NCI-H1092 (cell line): Measurements from ENCODE around the gene CASP9.
"Not testable (repeated sequence)": the region's sequence is repeated elsewhere in the genome, so short reads cannot be mapped to it uniquely, and the experiment has no call there.

Source experiments
- DNase-seq: peaks from one replicate; lab custom pipeline; 2025; lab: John Stamatoyannopoulos, UW

CASP9 gene

GRCh38 chr1:15500184-15501178, 23.5 kb downstream of the CASP9 start:
- DNase-seq: no peak

- DNase-seq: no peak
Measured at GRCh38 chr1:15493869-15494390, 30.1 kb downstream of the CASP9 start.

- DNase-seq: no peak
Measured at GRCh38 chr1:15492596-15492995, 31.4 kb downstream of the CASP9 start.

- not testable (repeated sequence) for DNase-seq
Measured at GRCh38 chr1:15491010-15491409, 33.0 kb downstream of the CASP9 start.

- peak; percentile 29 for DNase-seq
Measured at GRCh38 chr1:15489052-15489736, 34.8 kb downstream of the CASP9 start.

GRCh38 chr1:15488371-15488770, 35.6 kb downstream of the CASP9 start:
- no peak for DNase-seq

- DNase-seq: not testable (repeated sequence)
Measured at GRCh38 chr1:15486844-15487610, 37.0 kb downstream of the CASP9 start.

GRCh38 chr1:15485636-15486035, 38.4 kb downstream of the CASP9 start:
- no peak for DNase-seq

GRCh38 chr1:15484443-15484842, 39.6 kb downstream of the CASP9 start:
- not testable (repeated sequence) for DNase-seq

GRCh38 chr1:15483971-15484370, 40.0 kb downstream of the CASP9 start:
- DNase-seq: no peak

- not testable (repeated sequence) for DNase-seq
Measured at GRCh38 chr1:15482983-15483543, 41.0 kb downstream of the CASP9 start.

GRCh38 chr1:15482455-15482854, 41.6 kb downstream of the CASP9 start:
- not testable (repeated sequence) for DNase-seq

- DNase-seq: no peak
Measured at GRCh38 chr1:15479654-15480347, 44.2 kb downstream of the CASP9 start.

GRCh38 chr1:15477646-15478212, 46.3 kb downstream of the CASP9 start:
- no peak for DNase-seq

GRCh38 chr1:15476927-15477326, 47.1 kb downstream of the CASP9 start:
- DNase-seq: no peak

- DNase-seq: no peak
Measured at GRCh38 chr1:15475752-15476314, 48.2 kb downstream of the CASP9 start, which contains the start of gene CELA2B. TSS of gene CELA2B (plus strand) at chr1:15476104. CDS start at chr1:15476126, 22 bp downstream.

GRCh38 chr1:15472587-15472986, 51.4 kb downstream of the CASP9 start:
- DNase-seq: no peak

GRCh38 chr1:15471723-15472122, 52.3 kb downstream of the CASP9 start:
- DNase-seq: not testable (repeated sequence)

GRCh38 chr1:15471067-15471466, 52.9 kb downstream of the CASP9 start:
- DNase-seq: not testable (repeated sequence)

- DNase-seq: not testable (repeated sequence)
Measured at GRCh38 chr1:15469821-15470448, 54.1 kb downstream of the CASP9 start.
